K562 (cell line): ENCODE measurements around the gene PARK7. TPM values are rescaled to one million over a fixed set of nuclear protein-coding genes. Genes with fewer than 3 reads are reported as not detected.

Source experiments
- CBX2 ChIP-seq: fragments of 200-600 bp; sonication (generic); IDR thresholded peaks from one replicate; pipeline ENCODE4 v1.6.1; 2012; ENCODE audit warnings: mild to moderate bottlenecking, low read length, inconsistent platforms; ENCODE audit not compliant: insufficient read depth, poor library complexity, severe bottlenecking
- CBX8 ChIP-seq: fragments of 200-600 bp; sonication (generic); IDR thresholded peaks from 2 replicates; pipeline ENCODE4 v1.6.1; 2012; ENCODE audit warnings: borderline replicate concordance, mixed run types, low read depth, mild to moderate bottlenecking, moderate library complexity, mixed read lengths, low read length, control low read depth, inconsistent platforms; ENCODE audit not compliant: poor library complexity, severe bottlenecking; ENCODE audit errors: extremely low read depth
- CHD2 ChIP-seq: IDR thresholded peaks from 2 replicates; pipeline ENCODE4 v1.6.1; 2011; ENCODE audit warnings: low read depth, low read length
- E4F1 ChIP-seq: fragments of 250-450 bp; sonication (Bioruptor Pico); IDR thresholded peaks from 2 replicates; pipeline ENCODE4 v1.5.0; 2021; ENCODE audit warnings: mild to moderate bottlenecking, borderline replicate concordance
- ETV1 ChIP-seq: fragments of 450-650 bp; conservative IDR thresholded peaks from 2 replicates; pipeline ENCODE4 v1.6.1; 2016; ENCODE audit warnings: missing genetic modification characterization, control low read depth, low read depth, missing compliant biosample characterization
- GABPB1 ChIP-seq: sonication (generic); formaldehyde crosslinking; IDR thresholded peaks from 2 replicates; pipeline ENCODE4 v1.8.0; 2022; ENCODE audit warnings: mild to moderate bottlenecking, missing genetic modification reagents
- MTA1 ChIP-seq: fragments of 450-650 bp; IDR thresholded peaks from 2 replicates; pipeline ENCODE4 v1.6.1; 2017; ENCODE audit warnings: borderline replicate concordance
- MTA3 ChIP-seq: fragments of 450-650 bp; formaldehyde crosslinking; IDR thresholded peaks from 2 replicates; pipeline ENCODE4 v1.6.1; 2017; ENCODE audit warnings: mild to moderate bottlenecking, borderline replicate concordance
- NEUROD1 ChIP-seq: fragments of 150-350 bp; IDR thresholded peaks from 2 replicates; pipeline ENCODE4 v1.6.1; 2014; ENCODE audit warnings: borderline replicate concordance, low read length, low read depth; ENCODE audit not compliant: partially characterized antibody
- PATZ1 ChIP-seq: fragments of 250-450 bp; sonication (Bioruptor Pico); IDR thresholded peaks from 2 replicates; pipeline ENCODE4 v1.5.0; 2020; ENCODE audit warnings: mild to moderate bottlenecking, borderline replicate concordance
- RFX1 ChIP-seq: fragments of 450-650 bp; IDR thresholded peaks from 2 replicates; pipeline ENCODE4 v1.6.1; 2016; ENCODE audit warnings: mild to moderate bottlenecking, moderate library complexity
- STAG1 ChIP-seq: sonication (generic); formaldehyde crosslinking; IDR thresholded peaks from 2 replicates; pipeline ENCODE4 v1.5.0; 2020; ENCODE audit warnings: missing genetic modification reagents, borderline replicate concordance
- TSC22D4 ChIP-seq: fragments of 450-650 bp; IDR thresholded peaks from 2 replicates; pipeline ENCODE4 v1.6.1; 2016; ENCODE audit warnings: missing genetic modification characterization, missing biosample characterization, control low read depth
- USF1 ChIP-seq: sonication (generic); formaldehyde crosslinking; IDR thresholded peaks from 2 replicates; pipeline ENCODE4 v1.9.0; 2022; ENCODE audit warnings: mild to moderate bottlenecking, missing genetic modification reagents
- ZNF239 ChIP-seq: fragments of 250-450 bp; sonication (Bioruptor Pico); IDR thresholded peaks from 2 replicates; pipeline ENCODE4 v1.4.0; 2020; ENCODE audit warnings: mild to moderate bottlenecking
- ZNF586 ChIP-seq: fragments of 450-650 bp; formaldehyde crosslinking; conservative IDR thresholded peaks from 2 replicates; pipeline ENCODE4 v1.4.0; 2020; ENCODE audit warnings: mild to moderate bottlenecking, moderate library complexity
- ZNF589 ChIP-seq: fragments of 200-800 bp; sonication (Bioruptor generic); IDR thresholded peaks from 2 replicates; pipeline ENCODE4 v1.6.1; 2016; ENCODE audit warnings: low read depth, missing genetic modification characterization, missing compliant biosample characterization
- ZNF780A ChIP-seq: fragments of 250-450 bp; sonication (Bioruptor Pico); IDR thresholded peaks from 2 replicates; pipeline ENCODE4 v1.5.0; 2021; ENCODE audit warnings: mild to moderate bottlenecking
- polyA plus RNA-seq, 8 experiments: library from polyadenylated mRNA; depleted of rRNA in 4 of 8; stranded (reverse) in 5 of 8; unstranded in 3 of 8; fragments of >200 nt; fragmentation: Nextera tagmentation in 2 of 8; fragmentation: Illumina TruSeq in 1 of 8; extraction: Ambion mirVana in 2 of 8; extraction: Trizol in 1 of 8; gene quantifications; 2 replicates each; pipeline versions ENCODE4 v1.2.1 to v1.2.3, GENCODE V29; 2011 to 2014; ENCODE audit warnings: inconsistent platforms in 1 of 8, missing spikeins in 1 of 8
- total RNA-seq, 7 experiments: library from RNA; depleted of rRNA in 6 of 7; stranded (reverse); fragments of >200 nt in 6 of 7; fragmentation: Illumina TruSeq in 2 of 7; extraction: Trizol in 2 of 7; gene quantifications; 2 replicates each; pipeline versions ENCODE4 v1.2.1 to v1.2.3, GENCODE V29; 2011 to 2021; ENCODE audit warnings: low replicate concordance in 1 of 7
- TF ChIP-seq, protein P1 (sequence below): fragments of 250-450 bp; sonication (Bioruptor Pico); IDR thresholded peaks from 2 replicates; pipeline ENCODE4 v1.8.0; 2022; ENCODE audit warnings: inconsistent platforms, mild to moderate bottlenecking, moderate library complexity, borderline replicate concordance

PARK7 gene
- total and polyA plus RNA-seq, 9 of the 15 experiments (the other 6 are each of a cell fraction or from before 2014, with no cell fraction given): 374 to 1,298 (median 484) TPM

DNA sequence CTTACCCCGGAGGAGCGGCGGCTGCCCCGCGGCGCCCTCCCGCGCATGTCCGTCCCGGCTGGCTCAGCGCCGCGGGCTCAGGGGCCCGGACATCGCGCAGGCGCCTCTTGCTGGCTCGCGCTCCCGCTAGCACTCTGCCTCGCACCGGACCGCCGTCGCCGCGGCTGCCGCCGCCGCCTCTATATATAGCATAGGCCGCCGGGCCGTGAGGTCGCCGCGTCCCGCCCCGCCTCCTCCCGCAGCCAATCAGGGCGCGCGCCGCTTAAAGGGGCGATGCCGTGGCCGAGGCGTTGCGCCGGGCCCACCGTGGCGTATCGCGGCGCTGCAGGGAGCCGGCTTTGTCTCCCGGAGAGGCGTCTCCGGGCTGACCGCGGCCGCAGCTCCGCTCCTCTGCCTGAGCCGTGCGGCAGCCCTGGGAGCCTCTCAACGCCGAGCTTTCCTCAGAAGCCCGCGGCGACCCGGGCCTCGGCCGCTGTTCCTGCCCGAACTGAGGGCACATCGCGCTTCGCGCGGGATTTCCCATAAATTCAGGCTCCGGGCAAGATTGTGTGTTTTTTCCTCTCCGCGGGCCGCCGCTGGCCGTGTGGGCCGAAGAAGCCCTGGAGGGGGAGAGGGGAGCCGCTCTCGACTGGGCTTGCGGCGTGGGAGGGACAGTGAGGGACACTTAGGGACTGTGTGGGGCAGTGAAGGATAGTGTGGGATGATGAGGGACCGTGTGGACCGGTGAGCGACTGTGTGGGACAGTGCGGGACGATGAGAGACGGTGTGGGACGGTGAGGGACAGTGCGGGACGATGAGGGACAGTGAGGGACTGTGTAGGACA lies 64.9 kb downstream of the PARK7 start, which contains the start of gene ERRFI1 (continued):
- TF ChIP-seq CBX2 (peak; percentile 15), ZNF780A (CRISPR knock-in tag) (no peak), GABPB1 (peak; percentile 72), NEUROD1 (peak; percentile 85), ZNF239 (CRISPR knock-in tag) (no peak), TSC22D4 (tag) (no peak), USF1 (CRISPR knock-in tag) (no peak), CHD2 (peak; percentile 67; the same call in 1 of the 2 replicates), ZNF586 (CRISPR knock-in tag) (no peak), STAG1 (peak; percentile 55; the same call in 1 of the 2 replicates), CBX8 (no peak), PATZ1 (CRISPR knock-in tag) (no peak), RFX1 (no peak), E4F1 (CRISPR knock-in tag) (0 out of 2 replicates have a peak, but pooled peaks have one; percentile 25), MTA1 (no peak), ETV1 (tag) (no peak), MTA3 (peak; percentile 99), ZNF589 (CRISPR knock-in tag) (no peak; the same call in 1 of the 2 replicates)
- TF ChIP-seq, protein P1, sequence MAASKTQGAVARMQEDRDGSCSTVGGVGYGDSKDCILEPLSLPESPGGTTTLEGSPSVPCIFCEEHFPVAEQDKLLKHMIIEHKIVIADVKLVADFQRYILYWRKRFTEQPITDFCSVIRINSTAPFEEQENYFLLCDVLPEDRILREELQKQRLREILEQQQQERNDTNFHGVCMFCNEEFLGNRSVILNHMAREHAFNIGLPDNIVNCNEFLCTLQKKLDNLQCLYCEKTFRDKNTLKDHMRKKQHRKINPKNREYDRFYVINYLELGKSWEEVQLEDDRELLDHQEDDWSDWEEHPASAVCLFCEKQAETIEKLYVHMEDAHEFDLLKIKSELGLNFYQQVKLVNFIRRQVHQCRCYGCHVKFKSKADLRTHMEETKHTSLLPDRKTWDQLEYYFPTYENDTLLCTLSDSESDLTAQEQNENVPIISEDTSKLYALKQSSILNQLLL (CRISPR knock-in tag): no peak
